ENCODE measurements around the gene NEDD4L.

- TF ChIP-seq CTCF (IDR thresholded peaks at IDR 0.05) (no peak), POLR2A (IDR thresholded peaks at IDR 0.05; ENCODE audit: low read depth) (no peak)
Observed at GRCh38 chr18:58416014-58416703, 372.1 kb downstream of the NEDD4L start.

Data from esophagus muscularis mucosa (tissue), 3 donors.